HG03066 (cell line): ENCODE results near the gene SRGAP1.
"Not testable (repeated sequence)": the region's sequence is repeated elsewhere in the genome, so short reads cannot be mapped to it uniquely, and the experiment has no call there.

ENCODE experiments used
- ATAC-seq: cut with Tn5 transposase; IDR thresholded peaks from one replicate; pipeline ENCODE4 v1.9.1; 2021; ENCODE audit warnings: low read depth; ENCODE audit not compliant: unreplicated experiment

SRGAP1 gene

DNA sequence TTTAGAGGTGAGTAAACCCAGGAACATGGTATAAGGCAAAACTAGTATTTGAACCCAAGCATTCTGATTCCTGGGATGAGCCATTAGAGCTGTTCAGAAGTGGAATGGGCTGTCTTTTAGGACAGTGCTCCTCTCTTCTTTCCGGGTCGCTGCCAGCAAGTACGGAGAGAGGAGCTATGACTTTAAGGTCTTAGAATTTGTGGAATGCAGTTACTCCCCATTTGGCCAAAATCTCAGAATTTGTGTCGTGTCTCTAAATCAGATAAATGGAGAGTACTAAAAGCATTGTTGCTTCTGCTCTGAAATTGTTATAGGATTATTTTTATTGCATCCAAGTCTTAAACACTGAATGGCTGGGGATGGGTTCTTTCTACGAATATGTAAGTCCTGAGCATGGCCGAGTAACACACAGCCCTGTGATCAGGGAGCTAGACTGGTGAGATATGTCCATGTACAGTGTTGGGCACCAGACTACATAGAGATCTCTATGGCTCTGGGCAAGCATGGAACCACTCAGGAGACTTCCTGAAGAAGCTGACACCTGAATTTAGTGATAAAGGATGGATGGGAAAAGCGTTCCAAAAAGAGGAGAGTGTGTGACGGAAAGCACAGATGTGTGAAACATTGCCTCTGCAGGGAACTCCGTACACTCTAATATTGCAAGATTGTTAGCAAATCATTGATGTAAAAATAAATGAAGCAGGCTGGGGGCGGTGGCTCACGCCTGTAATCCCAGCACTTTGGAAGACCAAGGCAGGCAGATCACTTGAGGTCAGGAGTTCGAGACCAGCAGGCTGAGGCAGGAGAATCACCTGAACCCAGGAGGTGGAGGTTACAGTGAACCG, 184.7 kb downstream of the SRGAP1 start:
- ATAC-seq, result no peak

- ATAC-seq, result no peak
Measured at GRCh38 chr12:64030155-64030554, 185.7 kb downstream of the SRGAP1 start.

DNA sequence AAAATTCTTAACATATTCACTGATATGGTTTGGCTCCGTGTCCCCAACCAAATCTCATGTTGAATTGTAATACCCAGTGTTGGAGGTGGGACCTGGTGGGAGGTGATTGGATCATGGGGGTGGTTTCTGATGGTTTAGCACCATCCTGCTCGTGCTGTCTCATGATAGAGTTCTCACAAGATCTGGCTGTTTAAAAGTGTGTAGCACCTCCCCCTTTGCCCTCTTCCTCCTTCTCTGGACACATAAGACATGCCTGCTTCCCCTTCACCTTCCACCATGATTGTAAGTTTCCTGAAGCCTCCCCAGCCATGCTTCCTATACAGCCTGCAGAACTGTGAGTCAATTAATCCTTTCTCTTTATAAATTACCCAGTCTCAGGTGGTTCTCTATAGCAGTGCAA, 189.6 kb downstream of the SRGAP1 start:
- not testable (repeated sequence) for ATAC-seq

- ATAC-seq, result no peak
Measured at GRCh38 chr12:64034901-64035576, 190.5 kb downstream of the SRGAP1 start.

GRCh38 chr12:64036414-64036813, 191.9 kb downstream of the SRGAP1 start:
- no peak for ATAC-seq

- no peak for ATAC-seq
Measured at GRCh38 chr12:64039281-64039871, 194.9 kb downstream of the SRGAP1 start.

DNA sequence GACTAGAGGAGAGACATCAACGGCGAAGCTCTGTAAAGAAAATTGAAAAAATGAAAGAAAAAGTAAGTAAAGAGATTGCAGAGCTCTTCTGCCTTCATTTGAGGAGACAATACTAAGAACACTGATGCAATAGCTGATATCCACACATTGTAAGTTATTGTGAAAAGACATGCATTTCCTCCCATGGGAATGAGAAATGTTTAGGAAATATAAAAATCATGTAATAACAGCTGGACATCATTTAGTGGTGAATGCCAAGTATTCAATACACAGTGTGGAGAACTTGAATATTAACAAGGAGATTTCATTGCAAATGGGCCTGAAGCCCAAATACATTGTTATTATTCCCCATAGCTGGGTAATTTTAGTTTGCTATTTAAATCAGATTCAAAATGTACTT, 198.4 kb downstream of the SRGAP1 start:
- no peak for ATAC-seq

DNA sequence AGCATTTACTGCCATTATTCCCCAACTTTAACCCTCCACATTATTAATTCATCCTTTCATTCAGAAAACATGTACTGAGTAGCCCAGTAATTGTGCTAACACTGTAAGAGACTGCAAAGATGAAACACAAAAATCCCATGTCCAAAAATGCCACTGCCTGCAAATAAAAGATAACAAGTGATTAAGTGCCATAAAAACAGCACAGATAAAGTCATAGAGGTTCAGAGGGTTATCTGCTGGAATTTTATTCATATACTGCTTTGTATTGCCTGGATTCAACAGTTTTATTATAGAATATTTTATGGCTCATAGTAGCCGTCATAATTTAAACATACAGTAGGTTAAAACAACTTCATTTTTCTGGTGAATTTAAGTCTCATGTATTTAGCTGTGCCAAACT, 199.7 kb downstream of the SRGAP1 start:
- ATAC-seq, result no peak

- ATAC-seq, result no peak
Measured at GRCh38 chr12:64051057-64051456, 206.6 kb downstream of the SRGAP1 start.

- no peak for ATAC-seq
Measured at GRCh38 chr12:64053117-64053516, 208.6 kb downstream of the SRGAP1 start.

DNA sequence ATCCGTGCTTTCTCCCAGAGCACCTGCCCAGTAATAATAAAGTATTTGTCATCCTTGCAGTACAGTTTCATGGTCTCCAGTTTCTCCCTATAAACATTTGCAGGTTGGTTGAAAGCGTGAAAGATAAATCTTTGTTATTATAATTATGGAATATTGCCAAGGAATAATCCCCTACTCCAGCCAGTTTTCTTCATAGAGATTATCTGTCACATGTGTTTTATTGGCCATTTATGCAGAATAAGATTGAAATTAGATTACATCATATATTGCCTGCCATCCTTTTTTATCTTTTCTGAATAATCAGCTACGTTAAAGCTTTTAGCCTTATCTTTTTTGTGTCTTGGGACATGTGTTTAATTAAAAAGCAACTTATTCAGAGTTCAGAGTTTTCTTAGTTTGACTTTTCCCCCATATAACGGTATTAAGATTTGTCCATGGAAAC, 209.6 kb downstream of the SRGAP1 start:
- ATAC-seq, result no peak

DNA sequence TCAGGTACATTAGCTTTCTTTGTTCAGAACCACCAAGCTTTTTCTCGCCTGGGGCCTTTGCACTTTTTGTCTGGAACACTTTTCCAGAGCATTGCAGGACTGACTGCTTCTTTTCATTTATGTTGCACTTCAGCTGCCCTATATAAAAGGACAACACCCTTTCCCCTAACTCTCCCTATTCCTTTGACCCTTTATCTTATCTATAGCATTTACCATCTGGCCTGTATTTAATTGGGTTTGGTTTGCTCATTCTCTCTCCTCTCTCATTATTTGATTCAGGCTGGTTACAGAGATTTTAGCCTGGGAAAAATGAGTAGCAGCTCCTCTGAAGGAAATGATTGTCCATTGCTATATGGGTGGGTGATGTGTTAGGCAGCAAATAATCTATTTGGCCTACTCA, 212.2 kb downstream of the SRGAP1 start:
- ATAC-seq, result no peak

- no peak for ATAC-seq
Measured at GRCh38 chr12:64057706-64058105, 213.2 kb downstream of the SRGAP1 start.

DNA sequence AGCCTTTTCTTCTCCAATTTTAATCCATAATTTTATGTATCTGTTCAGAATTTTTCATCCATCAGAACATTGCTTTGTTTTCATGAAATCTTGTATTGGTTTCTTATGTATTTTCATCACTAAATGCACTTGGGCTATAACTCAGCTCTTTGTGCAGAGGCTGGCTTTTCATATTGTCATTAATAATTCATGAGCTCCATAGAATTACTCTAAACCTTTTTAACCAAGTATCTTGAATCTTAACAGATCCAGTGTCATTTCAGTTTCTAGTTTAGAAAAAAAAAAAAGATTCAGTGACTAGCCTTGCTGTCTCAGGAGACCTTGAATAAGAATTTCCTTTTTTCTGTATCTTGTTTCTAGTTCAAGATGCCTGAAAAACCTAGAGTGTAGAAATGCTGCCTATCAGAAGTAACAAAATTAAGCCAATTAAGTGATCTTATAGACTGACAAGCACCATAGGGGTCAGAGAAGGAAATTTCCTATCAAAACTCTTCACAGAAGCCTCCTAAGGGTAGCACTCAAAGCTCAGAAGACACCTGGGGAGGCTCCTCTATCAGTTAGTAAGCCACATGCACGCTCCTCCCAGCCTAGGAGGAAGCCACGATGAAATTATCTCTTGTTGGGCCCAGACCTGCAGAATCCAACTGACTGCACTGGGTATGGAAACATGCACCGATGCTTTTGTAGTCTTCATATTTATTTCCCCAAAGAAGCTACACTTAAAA, 214.2 kb downstream of the SRGAP1 start:
- ATAC-seq, result no peak

DNA sequence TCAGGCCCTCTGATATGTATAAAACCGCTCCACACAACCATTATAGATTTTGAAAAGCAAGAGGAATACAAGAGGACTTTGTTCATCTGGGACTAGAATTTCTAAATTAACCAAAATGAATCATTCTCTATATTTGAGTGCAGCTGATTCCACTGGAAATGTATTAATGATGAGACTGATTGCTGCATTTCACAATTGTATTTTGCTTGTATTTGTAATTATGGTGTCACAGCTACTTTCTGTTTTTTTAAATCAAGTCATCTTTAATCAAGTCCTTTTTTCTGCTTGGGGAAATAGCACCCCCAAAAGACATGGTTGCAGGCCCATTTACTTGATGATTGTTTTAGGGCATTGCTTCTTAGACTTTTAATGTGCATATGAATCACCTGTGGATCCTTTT, 215.2 kb downstream of the SRGAP1 start:
- no peak for ATAC-seq

GRCh38 chr12:64061868-64062375, 217.4 kb downstream of the SRGAP1 start:
- no peak for ATAC-seq

DNA sequence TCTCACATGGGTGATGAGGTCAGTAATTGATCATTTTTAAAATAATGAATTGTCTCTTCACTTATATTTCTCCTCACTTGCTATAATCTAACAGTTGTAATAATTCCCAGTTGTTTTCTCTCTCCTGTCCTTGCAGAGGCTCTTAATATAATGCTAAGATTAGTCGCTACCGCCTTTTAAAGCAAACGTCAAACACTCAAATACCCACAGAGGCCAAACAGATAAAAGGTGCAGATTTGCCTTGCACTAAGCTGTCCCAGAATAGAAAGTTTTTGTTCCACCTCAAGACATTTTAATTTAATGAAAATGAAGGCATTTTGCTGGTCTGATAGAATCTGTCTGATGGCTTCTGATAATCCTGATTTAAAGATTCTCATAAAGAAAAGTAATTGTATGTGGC, 218.6 kb downstream of the SRGAP1 start:
- no peak for ATAC-seq

GRCh38 chr12:64064240-64064639, 219.7 kb downstream of the SRGAP1 start:
- ATAC-seq, result no peak

GRCh38 chr12:64064706-64065105, 220.2 kb downstream of the SRGAP1 start:
- no peak for ATAC-seq

DNA sequence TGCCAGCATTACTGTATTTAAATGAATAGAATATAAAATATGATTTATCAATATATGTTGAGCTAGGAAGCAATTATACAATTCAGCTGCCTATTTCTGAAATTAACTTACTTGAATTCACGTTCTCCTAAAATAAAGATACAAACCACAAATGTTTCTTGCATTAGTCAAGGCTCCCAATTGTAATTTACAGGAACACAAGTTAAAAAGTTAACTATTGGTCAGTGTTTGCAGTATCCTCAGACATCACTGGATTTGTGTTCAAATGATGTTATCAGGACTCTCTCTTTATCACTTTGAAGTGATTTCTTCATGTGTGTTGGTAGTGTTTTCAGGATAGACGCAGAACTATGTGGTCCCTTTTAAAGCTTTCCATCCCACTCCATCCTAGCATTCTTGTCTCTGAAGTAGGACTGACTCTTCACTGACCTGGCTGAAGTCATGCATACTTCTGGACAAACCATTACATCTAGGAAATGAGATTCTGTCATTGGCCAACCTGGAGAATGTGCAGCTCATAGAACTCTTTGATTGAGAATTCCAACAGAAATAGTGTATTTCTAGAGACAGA, 221.5 kb downstream of the SRGAP1 start:
- no peak for ATAC-seq
